Measurements from ENCODE around the gene TMEM42. TPM values are rescaled to one million over a fixed set of nuclear protein-coding genes. Genes with fewer than 3 reads are reported as not detected.

Gene TMEM42
- total and polyA plus RNA-seq, 2 experiments from 2014 or later = 14.7 to 22.2 TPM

DNA sequence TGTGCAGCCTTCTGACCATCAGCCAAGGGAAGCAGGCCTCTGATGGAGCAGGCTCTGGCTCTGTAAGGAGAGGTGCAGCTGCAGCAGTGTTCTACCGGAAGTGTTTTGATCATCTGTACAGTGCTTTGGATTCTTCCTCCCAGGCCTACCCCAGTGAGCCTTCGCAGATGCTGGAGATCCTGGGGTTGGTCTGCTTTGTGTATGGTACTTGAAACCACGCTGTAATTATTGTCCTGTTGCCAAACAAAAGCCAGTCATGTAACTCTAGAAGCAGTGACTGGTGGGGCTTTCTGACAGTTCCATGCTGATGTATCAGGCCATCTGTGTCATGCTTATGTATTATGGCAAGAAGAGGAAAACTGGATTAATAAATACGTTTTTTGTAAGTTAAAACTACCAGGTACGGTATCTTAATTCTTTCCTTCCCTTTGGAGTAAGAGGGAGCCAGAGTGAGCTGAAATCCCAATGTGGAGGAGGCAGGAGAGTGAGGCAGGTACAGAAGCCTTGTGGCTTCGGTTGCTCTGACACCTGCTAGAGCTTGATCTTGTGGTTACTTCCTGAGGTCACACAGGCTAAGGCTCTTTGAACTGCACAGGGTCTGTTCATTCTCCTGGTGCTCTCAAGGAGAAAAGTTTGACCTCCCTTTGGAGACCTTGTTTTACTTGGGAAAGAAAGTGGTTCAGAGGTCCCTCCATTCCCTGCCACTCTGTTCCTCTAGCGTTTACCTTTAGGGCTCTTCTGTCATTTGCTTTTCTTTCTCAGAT, 3.7 kb downstream of the TMEM42 start:
- no peaks in the 10 kb centered on the region for H3K9me3 ChIP-seq (ENCODE audit: low read depth)
- H3K4me3 ChIP-seq = no peak overlapping the region
- no peaks in the 10 kb centered on the region for H3K36me3 ChIP-seq (replicated peaks; ENCODE audit: insufficient read depth, low read depth)
- no peak overlapping the region for H3K4me2 ChIP-seq
- no peak overlapping the region for H3K27ac ChIP-seq
- DNase-seq (ENCODE audit: low spot score) = no peak
- H4K20me1 ChIP-seq (ENCODE audit: insufficient read depth, poor library complexity, severe bottlenecking) = no peaks in the 10 kb centered on the region
- no peaks in the 10 kb centered on the region for H3K27me3 ChIP-seq
- TF ChIP-seq, protein P1, sequence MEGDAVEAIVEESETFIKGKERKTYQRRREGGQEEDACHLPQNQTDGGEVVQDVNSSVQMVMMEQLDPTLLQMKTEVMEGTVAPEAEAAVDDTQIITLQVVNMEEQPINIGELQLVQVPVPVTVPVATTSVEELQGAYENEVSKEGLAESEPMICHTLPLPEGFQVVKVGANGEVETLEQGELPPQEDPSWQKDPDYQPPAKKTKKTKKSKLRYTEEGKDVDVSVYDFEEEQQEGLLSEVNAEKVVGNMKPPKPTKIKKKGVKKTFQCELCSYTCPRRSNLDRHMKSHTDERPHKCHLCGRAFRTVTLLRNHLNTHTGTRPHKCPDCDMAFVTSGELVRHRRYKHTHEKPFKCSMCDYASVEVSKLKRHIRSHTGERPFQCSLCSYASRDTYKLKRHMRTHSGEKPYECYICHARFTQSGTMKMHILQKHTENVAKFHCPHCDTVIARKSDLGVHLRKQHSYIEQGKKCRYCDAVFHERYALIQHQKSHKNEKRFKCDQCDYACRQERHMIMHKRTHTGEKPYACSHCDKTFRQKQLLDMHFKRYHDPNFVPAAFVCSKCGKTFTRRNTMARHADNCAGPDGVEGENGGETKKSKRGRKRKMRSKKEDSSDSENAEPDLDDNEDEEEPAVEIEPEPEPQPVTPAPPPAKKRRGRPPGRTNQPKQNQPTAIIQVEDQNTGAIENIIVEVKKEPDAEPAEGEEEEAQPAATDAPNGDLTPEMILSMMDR (IDR thresholded peaks at IDR 0.05; ENCODE audit: poor library complexity) = no peak
- no peak for TF ChIP-seq EZH2 (IDR thresholded peaks at IDR 0.05; ENCODE audit: borderline replicate concordance)
- TF ChIP-seq EZH2phosphoT487 (IDR thresholded peaks at IDR 0.05; ENCODE audit: low read depth, severe bottlenecking, unreplicated experiment) = no peak
- peaks cover 10% of the 10 kb centered on the region for H3K4me1 ChIP-seq (ENCODE audit: insufficient read depth)
- H3K9me2 ChIP-seq (replicated peaks; ENCODE audit: insufficient read depth) = no peaks in the 10 kb centered on the region
- H2AFZ ChIP-seq = no peak overlapping the region
- H3K79me2 ChIP-seq = peaks cover 5% of the 10 kb centered on the region
- WGBS (ENCODE audit: low lambda C conversion rate, missing lambda C conversion rate) = 84% methylated on average over 7 of the region's 7 CpGs

DNA sequence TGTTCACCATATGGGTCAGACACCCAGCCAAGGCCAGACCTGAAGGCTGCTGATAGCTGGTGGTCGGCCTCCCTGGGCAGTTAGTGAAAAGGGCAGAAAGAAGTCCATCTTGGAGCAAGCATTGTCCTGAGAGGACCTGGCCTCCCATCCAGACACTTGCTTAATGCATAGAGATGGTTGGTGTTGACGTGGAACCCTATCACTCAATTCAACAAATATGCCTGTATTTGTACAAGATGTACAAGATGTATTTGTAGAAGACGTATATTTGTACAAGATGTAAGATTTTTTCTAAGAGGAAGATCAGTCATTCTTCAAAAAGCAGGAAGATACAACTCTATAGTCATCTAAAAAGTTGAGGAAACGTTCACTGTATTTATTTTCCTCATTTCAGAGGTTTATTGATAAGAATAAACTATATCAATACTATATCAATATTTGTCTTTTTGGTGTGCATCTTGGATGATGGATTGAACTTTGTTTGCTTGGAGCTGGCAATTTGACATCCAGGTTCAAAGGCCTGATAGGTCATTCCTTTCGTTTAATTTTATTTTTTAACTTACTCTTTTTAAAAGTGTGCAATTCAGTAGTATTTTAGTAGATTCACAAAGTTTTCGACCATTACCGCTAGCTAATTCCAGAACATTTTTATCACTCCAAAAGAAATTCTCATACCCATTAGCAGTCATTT, 5.9 kb downstream of the TMEM42 start:
- Histone ChIP-seq H3K4me3 (no peak overlapping the region), H3K79me2 (peaks cover 2% of the 10 kb centered on the region), H3K27ac (no peak overlapping the region), H2AFZ (no peak overlapping the region), H3K27me3 (no peaks in the 10 kb centered on the region), H3K4me1 (ENCODE audit: insufficient read depth) (peaks cover 2% of the 10 kb centered on the region), H4K20me1 (ENCODE audit: insufficient read depth, poor library complexity, severe bottlenecking) (no peaks in the 10 kb centered on the region), H3K4me2 (no peak overlapping the region), H3K9me3 (ENCODE audit: low read depth) (no peaks in the 10 kb centered on the region), H3K36me3 (replicated peaks; ENCODE audit: insufficient read depth, low read depth) (no peaks in the 10 kb centered on the region), H3K9me2 (replicated peaks; ENCODE audit: insufficient read depth) (no peaks in the 10 kb centered on the region)
- no peak for TF ChIP-seq EZH2 (IDR thresholded peaks at IDR 0.05; ENCODE audit: borderline replicate concordance)
- TF ChIP-seq, protein P1 (IDR thresholded peaks at IDR 0.05; ENCODE audit: poor library complexity) = no peak
- TF ChIP-seq EZH2phosphoT487 (IDR thresholded peaks at IDR 0.05; ENCODE audit: low read depth, severe bottlenecking, unreplicated experiment) = no peak
- DNase-seq (ENCODE audit: low spot score) = no peak
- 88% methylated on average over 7 of the region's 7 CpGs for WGBS (ENCODE audit: low lambda C conversion rate, missing lambda C conversion rate)

DNA sequence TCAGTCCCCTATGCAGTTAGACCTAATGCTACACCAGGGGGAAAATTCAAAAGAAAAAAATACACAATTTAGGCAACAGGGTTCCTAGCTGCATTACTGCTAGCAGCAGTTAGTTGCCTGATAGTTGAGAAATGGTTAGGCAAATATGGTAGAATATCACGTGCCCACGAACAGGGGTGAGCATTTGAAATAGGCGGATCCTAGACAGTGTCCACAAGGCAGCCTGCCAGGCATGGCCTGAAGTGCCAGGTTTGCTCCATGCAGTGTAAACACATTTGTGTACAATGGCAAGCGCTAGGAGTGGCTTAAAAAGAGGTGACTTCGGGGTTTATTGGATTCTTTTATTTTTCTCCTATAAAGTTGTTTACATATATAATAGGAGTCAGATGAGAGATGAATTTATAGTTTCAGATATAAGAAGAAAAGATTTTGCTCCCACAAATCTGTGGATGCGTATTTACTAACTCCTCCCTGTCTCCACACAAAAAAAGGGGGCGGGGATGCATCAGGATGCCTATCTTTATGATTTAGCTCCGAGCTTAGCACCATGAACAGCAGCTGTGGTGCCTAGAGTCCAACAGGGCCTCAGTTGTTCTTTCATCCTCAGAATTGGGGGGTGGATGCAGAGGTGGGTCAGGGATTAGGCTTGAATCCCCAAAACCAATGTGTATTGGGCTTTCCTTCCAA, 8.8 kb downstream of the TMEM42 start:
- Histone ChIP-seq H3K36me3 (replicated peaks; ENCODE audit: insufficient read depth, low read depth) (no peaks in the 10 kb centered on the region), H3K4me2 (no peak overlapping the region), H2AFZ (no peak overlapping the region), H3K9me2 (replicated peaks; ENCODE audit: insufficient read depth) (no peaks in the 10 kb centered on the region), H3K27me3 (no peaks in the 10 kb centered on the region), H3K4me1 (ENCODE audit: insufficient read depth) (no peaks in the 10 kb centered on the region), H4K20me1 (ENCODE audit: insufficient read depth, poor library complexity, severe bottlenecking) (no peaks in the 10 kb centered on the region), H3K4me3 (no peak overlapping the region), H3K9me3 (ENCODE audit: low read depth) (no peaks in the 10 kb centered on the region), H3K27ac (no peak overlapping the region), H3K79me2 (no peaks in the 10 kb centered on the region)
- no peak for TF ChIP-seq EZH2phosphoT487 (IDR thresholded peaks at IDR 0.05; ENCODE audit: low read depth, severe bottlenecking, unreplicated experiment)
- TF ChIP-seq EZH2 (IDR thresholded peaks at IDR 0.05; ENCODE audit: borderline replicate concordance) = no peak
- TF ChIP-seq, protein P1 (IDR thresholded peaks at IDR 0.05; ENCODE audit: poor library complexity) = no peak
- WGBS (ENCODE audit: low lambda C conversion rate, missing lambda C conversion rate) = 73% methylated on average over 8 of the region's 8 CpGs
- DNase-seq (ENCODE audit: low spot score) = no peak

Data from hepatocyte (in vitro differentiated cells).